ENCODE measurements around the gene HMGN3.

Gene HMGN3

DNA sequence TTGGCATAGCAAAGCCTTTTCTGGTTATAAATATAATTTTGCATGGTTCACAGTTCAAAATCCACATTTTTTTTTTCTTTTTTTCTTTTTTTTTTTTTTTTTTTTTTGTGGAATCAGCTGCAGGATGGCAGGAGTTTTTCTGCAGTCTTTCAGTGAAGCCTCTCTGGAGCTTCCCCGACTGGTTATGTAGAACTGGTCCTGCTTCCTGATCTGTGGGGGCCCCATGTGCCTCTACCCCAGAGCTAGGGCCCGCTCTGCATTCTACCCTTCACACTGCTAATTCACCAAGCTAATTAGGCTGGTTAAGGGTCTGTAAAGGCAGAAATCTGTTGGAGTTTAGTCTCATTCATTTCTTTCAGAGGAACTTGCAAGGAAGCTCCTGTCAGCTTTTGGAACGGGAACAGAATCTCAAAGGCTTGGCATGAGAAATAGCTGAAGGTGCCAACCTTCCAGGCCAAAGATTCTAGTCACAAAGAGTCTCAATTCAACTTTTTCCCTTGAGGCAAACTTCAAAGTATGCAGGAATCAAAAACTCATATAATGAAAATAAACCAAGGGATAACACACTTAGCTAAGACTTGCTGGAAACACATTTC, 45.5 kb downstream of the HMGN3 start:
- H3K79me2 ChIP-seq (ENCODE audit: insufficient read depth, low read length): no peaks in the 10 kb centered on the region
- H3K27me3 ChIP-seq (ENCODE audit: insufficient read depth, low read length): no peaks in the 10 kb centered on the region
- H2AFZ ChIP-seq (ENCODE audit: low read length): no peak overlapping the region
- no peak overlapping the region for H3K4me2 ChIP-seq (ENCODE audit: low read length)
- H3K9me3 ChIP-seq (ENCODE audit: low read length): no peaks in the 10 kb centered on the region
- no peaks in the 10 kb centered on the region for H3K36me3 ChIP-seq (ENCODE audit: insufficient read depth, low read length)
- no peaks in the 10 kb centered on the region for H3K4me1 ChIP-seq (ENCODE audit: insufficient read depth, low read length, severe bottlenecking)
- H4K20me1 ChIP-seq (ENCODE audit: insufficient read depth, low read length): no peaks in the 10 kb centered on the region
- H3K9me2 ChIP-seq (ENCODE audit: low read depth, low read length): no peaks in the 10 kb centered on the region
- no peak overlapping the region for H3K4me3 ChIP-seq (ENCODE audit: low read depth, low read length, poor library complexity, severe bottlenecking)
- no peaks in the 10 kb centered on the region for H3F3A ChIP-seq (ENCODE audit: insufficient read depth, low read length)
- no peak for TF ChIP-seq EZH2 (IDR thresholded peaks at IDR 0.05; ENCODE audit: borderline replicate concordance, low read length)
- no peak overlapping the region for H3K27ac ChIP-seq (ENCODE audit: low read depth, low read length, poor library complexity, severe bottlenecking)
- no peak overlapping the region for H3K9ac ChIP-seq (ENCODE audit: low read length)

DNA sequence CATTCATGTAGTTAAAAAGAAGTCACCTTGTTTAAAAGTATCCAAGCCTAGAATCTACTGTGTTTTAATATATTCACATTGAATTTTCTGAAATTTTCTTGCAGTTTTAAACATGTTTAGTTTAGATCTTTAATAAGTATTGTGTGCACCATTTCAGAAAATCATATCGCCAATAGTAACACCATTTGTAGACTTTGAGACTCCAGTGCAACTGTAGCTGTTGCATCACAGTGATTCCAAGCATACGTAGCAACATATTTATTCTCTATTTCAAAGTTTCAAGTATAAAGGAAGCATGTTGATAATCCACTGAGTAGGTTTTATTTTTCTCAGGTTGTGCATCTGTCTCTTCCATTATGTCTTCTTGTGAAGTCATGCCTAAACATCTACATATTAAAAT, 46.4 kb downstream of the HMGN3 start:
- Histone ChIP-seq H3K9me2 (ENCODE audit: low read depth, low read length) (no peaks in the 10 kb centered on the region), H2AFZ (ENCODE audit: low read length) (no peak overlapping the region), H3K9me3 (ENCODE audit: low read length) (no peaks in the 10 kb centered on the region), H3F3A (ENCODE audit: insufficient read depth, low read length) (no peaks in the 10 kb centered on the region), H3K9ac (ENCODE audit: low read length) (no peak overlapping the region), H3K4me2 (ENCODE audit: low read length) (no peak overlapping the region), H3K79me2 (ENCODE audit: insufficient read depth, low read length) (no peaks in the 10 kb centered on the region), H3K27me3 (ENCODE audit: insufficient read depth, low read length) (no peaks in the 10 kb centered on the region), H3K4me3 (ENCODE audit: low read depth, low read length, poor library complexity, severe bottlenecking) (no peak overlapping the region), H4K20me1 (ENCODE audit: insufficient read depth, low read length) (no peaks in the 10 kb centered on the region), H3K4me1 (ENCODE audit: insufficient read depth, low read length, severe bottlenecking) (no peaks in the 10 kb centered on the region), H3K27ac (ENCODE audit: low read depth, low read length, poor library complexity, severe bottlenecking) (no peak overlapping the region), H3K36me3 (ENCODE audit: insufficient read depth, low read length) (no peaks in the 10 kb centered on the region)
- no peak for TF ChIP-seq EZH2 (IDR thresholded peaks at IDR 0.05; ENCODE audit: borderline replicate concordance, low read length)
- TF ChIP-seq CTCF (IDR thresholded peaks at IDR 0.05; ENCODE audit: low read length): no peak

DNA sequence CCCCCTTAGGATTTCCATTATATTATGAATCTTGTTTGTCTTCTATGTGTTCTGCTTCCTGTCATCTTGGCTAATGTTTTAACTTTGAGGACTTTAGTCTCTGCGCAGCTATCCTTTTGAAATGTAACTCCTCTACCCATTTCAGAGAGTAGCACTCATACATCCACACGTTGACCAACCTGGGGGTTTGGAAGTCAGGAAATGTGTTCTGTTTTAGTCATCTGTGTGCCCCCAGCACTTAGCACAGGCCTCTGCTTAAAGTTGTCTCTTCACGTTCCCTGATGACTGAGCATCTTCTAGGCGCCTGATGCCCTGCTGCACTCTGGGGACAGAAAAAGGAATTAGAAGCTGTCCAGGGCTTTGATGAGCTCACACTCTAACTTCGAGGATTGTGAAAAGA, 47.9 kb downstream of the HMGN3 start:
- Histone ChIP-seq H3F3A (ENCODE audit: insufficient read depth, low read length) (no peaks in the 10 kb centered on the region), H3K36me3 (ENCODE audit: insufficient read depth, low read length) (no peaks in the 10 kb centered on the region), H3K9ac (ENCODE audit: low read length) (no peak overlapping the region), H3K27ac (ENCODE audit: low read depth, low read length, poor library complexity, severe bottlenecking) (no peak overlapping the region), H3K9me3 (ENCODE audit: low read length) (no peaks in the 10 kb centered on the region), H2AFZ (ENCODE audit: low read length) (no peak overlapping the region), H3K4me1 (ENCODE audit: insufficient read depth, low read length, severe bottlenecking) (no peaks in the 10 kb centered on the region), H4K20me1 (ENCODE audit: insufficient read depth, low read length) (no peaks in the 10 kb centered on the region), H3K4me2 (ENCODE audit: low read length) (no peak overlapping the region), H3K4me3 (ENCODE audit: low read depth, low read length, poor library complexity, severe bottlenecking) (no peak overlapping the region), H3K9me2 (ENCODE audit: low read depth, low read length) (no peaks in the 10 kb centered on the region), H3K27me3 (ENCODE audit: insufficient read depth, low read length) (no peaks in the 10 kb centered on the region), H3K79me2 (ENCODE audit: insufficient read depth, low read length) (no peaks in the 10 kb centered on the region)
- TF ChIP-seq CTCF (IDR thresholded peaks at IDR 0.05; ENCODE audit: low read length) (no peak), EZH2 (IDR thresholded peaks at IDR 0.05; ENCODE audit: borderline replicate concordance, low read length) (no peak)

DNA sequence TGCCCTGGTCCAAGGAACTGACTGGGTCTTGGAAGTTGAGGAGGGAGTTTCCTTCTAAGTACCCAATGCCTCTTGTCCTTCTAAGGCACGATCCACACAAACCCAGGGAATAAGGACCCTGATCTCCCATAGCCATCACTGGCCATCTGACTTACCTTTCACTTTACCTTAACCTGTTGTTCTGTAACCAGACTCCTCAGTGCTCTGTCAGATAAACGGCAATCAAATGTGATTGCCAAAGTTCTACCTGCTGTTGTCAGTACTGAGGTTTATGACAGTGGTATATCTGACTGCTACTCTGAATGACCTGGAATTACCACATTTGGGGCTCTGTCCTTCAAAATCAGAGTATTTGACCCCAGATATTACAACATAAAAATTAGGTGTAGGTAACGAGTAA, 49.8 kb downstream of the HMGN3 start:
- no peaks in the 10 kb centered on the region; the same call in 1 of the 2 replicates for H3K27me3 ChIP-seq (ENCODE audit: insufficient read depth, low read length)
- TF ChIP-seq EZH2 (IDR thresholded peaks at IDR 0.05; ENCODE audit: borderline replicate concordance, low read length) (no peak), CTCF (IDR thresholded peaks at IDR 0.05; ENCODE audit: low read length) (no peak)
- H4K20me1 ChIP-seq (ENCODE audit: insufficient read depth, low read length): no peaks in the 10 kb centered on the region
- H3K9me3 ChIP-seq (ENCODE audit: low read length): no peaks in the 10 kb centered on the region
- H3K9me2 ChIP-seq (ENCODE audit: low read depth, low read length): no peaks in the 10 kb centered on the region
- H3K4me2 ChIP-seq (ENCODE audit: low read length): no peak overlapping the region
- no peaks in the 10 kb centered on the region for H3K4me1 ChIP-seq (ENCODE audit: insufficient read depth, low read length, severe bottlenecking)
- H3F3A ChIP-seq (ENCODE audit: insufficient read depth, low read length): no peaks in the 10 kb centered on the region
- H3K9ac ChIP-seq (ENCODE audit: low read length): no peak overlapping the region
- H2AFZ ChIP-seq (ENCODE audit: low read length): no peak overlapping the region
- H3K79me2 ChIP-seq (ENCODE audit: insufficient read depth, low read length): no peaks in the 10 kb centered on the region
- H3K36me3 ChIP-seq (ENCODE audit: insufficient read depth, low read length): no peaks in the 10 kb centered on the region
- no peak overlapping the region for H3K27ac ChIP-seq (ENCODE audit: low read depth, low read length, poor library complexity, severe bottlenecking)
- H3K4me3 ChIP-seq (ENCODE audit: low read depth, low read length, poor library complexity, severe bottlenecking): no peak overlapping the region
